ENCODE measurements around the gene STPG3. TPM values are rescaled to one million over a fixed set of nuclear protein-coding genes. Genes with fewer than 3 reads are reported as not detected.

The STPG3 gene
- total and polyA plus RNA-seq, 5 donors from 2014 or later = not detected

DNA sequence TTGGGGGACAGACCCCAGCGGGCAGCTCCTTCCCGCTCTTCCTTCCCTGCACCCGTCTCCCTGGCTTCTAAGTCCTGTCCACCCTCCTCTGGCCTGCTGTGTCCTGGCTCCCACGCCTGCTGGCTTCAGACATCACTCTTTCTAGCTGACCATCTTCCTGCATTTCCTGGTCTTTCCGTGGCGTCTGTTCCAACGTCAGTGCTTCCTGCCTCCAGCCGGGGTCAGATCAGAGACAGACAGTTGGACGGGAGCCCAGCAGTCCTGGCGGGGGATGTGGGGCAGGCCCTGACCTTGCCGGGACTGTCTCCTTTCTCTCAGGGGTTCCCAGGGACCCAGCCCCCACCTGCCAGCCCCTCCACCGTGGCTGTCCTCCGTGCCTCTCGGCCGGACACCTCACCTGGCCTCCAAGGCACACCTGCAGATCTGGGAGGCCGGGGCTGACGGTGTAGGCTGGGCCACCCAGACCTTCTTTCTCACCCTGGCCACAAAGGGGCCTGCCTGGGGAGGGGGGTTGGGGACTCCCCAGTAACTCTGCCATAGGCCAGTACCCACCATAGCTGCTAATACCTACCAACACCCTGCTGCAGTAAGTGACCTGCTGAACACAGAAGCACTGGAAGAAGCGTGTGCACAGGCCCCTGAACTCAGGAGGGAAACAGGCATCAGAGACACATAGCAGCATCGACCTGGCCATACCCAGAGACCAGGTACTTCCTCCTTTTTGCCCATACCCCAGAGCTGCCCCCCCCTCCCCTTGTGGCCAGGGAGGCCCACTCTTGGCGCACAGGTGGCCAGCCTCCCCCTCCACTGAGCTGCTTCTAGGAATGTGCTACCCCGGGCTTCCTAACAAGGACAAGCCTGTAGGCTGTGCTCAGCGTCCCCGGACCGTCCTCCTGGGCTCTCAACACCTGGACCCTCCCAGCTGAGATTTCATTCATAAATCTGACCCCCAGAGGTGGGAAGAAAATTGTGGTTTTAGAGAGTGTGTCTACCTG, 45.9 kb downstream of the STPG3 start:
- H3K36me3 ChIP-seq (ENCODE audit: control insufficient read depth, insufficient read depth, low read length) = no peaks in the 10 kb centered on the region
- peaks cover 10% of the 10 kb centered on the region for H3K27me3 ChIP-seq (ENCODE audit: control insufficient read depth, insufficient read depth, low read length)

DNA sequence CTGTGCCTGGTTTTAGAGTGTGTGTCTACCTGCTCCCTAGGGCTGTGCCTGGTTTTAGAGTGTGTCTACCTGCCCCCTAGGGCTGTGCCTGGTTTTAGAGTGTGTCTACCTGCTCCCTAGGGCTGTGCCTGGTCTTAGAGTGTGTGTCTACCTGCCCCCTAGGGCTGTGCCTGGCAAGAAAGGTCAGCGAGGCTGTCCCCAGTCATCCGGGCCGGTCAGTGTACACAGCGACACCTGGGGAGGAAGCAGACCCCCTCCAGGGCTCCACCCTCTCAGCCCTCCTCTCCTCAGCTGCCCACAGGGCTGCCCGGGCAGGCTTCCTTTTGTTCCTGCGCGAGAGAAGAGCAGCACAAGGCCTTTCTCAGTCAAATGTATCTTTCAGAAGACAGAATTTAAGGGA, 46.9 kb downstream of the STPG3 start:
- Mint-ChIP-seq H3K27me3 (peaks cover 36% of the 10 kb centered on the region), H3K36me3 (no peaks in the 10 kb centered on the region), H3K4me1 (peaks cover 0 to 18% (median 5%) of the 10 kb centered on the region in 4 donors), H3K27ac (no peak overlapping the region), H3K4me3 (peak overlapping the region in 1 of 4 donors; percentile 15), H3K9me3 (peaks cover 0 to 1% (median 0%) of the 10 kb centered on the region in 7 donors)
- Histone ChIP-seq H3K27ac (ENCODE audit: insufficient read depth, low read length, poor library complexity, severe bottlenecking) (no peak overlapping the region), H3K36me3 (ENCODE audit: control insufficient read depth, insufficient read depth, low read length) (no peaks in the 10 kb centered on the region), H3K4me1 (ENCODE audit: control insufficient read depth, insufficient read depth, low read length, poor library complexity, severe bottlenecking) (peaks cover 25% of the 10 kb centered on the region), H3K4me3 (ENCODE audit: low read depth, low read length) (no peak overlapping the region), H3K27me3 (ENCODE audit: control insufficient read depth, insufficient read depth, low read length) (peaks cover 10% of the 10 kb centered on the region), H3K9me3 (ENCODE audit: control insufficient read depth in 2 of 2, low read length in 2 of 2) (peaks cover 0 to 5% of the 10 kb centered on the region in 2 experiments)
- no peak for DNase-seq
- ATAC-seq (ENCODE audit: low read depth in 2 of 2) = no peak

More for the DNA sequence above, 45.9 kb downstream of the STPG3 start:
- H3K4me3 Mint-ChIP-seq = peak overlapping the region; percentile 59 to 94 (median 75)
- Histone ChIP-seq H3K4me3 (ENCODE audit: low read depth, low read length) (no peak overlapping the region), H3K9me3 (ENCODE audit: control insufficient read depth in 2 of 2, low read length in 2 of 2) (peaks cover 0 to 5% of the 10 kb centered on the region in 2 experiments), H3K27ac (ENCODE audit: insufficient read depth, low read length, poor library complexity, severe bottlenecking) (no peak overlapping the region), H3K4me1 (ENCODE audit: control insufficient read depth, insufficient read depth, low read length, poor library complexity, severe bottlenecking) (peaks cover 20% of the 10 kb centered on the region)
- H3K9me3 Mint-ChIP-seq = peaks cover 0 to 1% (median 0%) of the 10 kb centered on the region in 7 donors
- no peaks in the 10 kb centered on the region for H3K36me3 Mint-ChIP-seq
- no peak for DNase-seq
- no peak for ATAC-seq (ENCODE audit: low read depth in 2 of 2)
- peaks cover 36% of the 10 kb centered on the region for H3K27me3 Mint-ChIP-seq
- peaks cover 0 to 18% (median 5%) of the 10 kb centered on the region in 4 donors for H3K4me1 Mint-ChIP-seq
- H3K27ac Mint-ChIP-seq = peak overlapping the region in 2 of 3 donors; percentile 83 to 90

DNA sequence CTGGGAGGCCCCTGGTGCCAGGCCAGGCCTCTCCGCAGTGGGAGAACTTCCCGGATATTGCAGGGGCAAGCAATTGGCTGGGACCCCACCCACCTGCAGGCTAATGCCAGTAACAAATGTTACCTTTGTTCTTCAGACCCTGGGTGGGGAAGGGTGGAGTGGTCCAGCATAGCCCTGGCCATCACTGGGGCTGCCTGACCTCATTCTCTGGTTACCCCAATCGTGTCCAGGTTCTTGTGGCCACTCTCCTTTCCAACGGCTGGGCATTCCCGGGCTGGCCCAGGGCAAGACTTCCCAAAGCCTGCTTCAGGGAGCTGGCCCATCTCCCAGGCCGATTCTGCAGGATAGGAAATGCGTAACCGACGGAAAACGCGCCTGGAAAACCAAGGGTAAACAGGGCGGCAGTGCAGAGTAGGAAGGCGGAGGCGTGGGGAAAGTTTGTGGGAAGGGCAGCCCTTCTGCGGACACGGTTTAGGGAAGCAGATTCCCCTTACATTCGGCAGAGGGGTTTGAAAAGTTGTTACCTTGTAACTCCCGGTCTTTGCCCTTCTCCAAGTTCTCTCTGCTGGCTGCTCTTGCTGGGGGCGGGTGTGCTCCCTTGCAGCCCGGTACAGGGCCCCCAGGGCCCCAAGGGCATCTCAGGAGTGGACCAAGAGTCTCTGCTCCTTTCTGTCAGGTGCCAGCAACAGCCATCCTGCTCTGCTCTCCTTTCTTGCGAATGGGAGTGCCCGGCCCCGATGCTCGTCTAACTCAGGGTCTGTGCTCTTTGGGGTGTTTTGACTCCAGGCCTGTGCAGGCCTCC, 47.5 kb downstream of the STPG3 start:
- Histone ChIP-seq H3K4me3 (ENCODE audit: low read depth, low read length) (no peak overlapping the region), H3K36me3 (ENCODE audit: control insufficient read depth, insufficient read depth, low read length) (no peaks in the 10 kb centered on the region), H3K4me1 (ENCODE audit: control insufficient read depth, insufficient read depth, low read length, poor library complexity, severe bottlenecking) (peaks cover 28% of the 10 kb centered on the region), H3K27me3 (ENCODE audit: control insufficient read depth, insufficient read depth, low read length) (peaks cover 10% of the 10 kb centered on the region), H3K9me3 (ENCODE audit: control insufficient read depth in 2 of 2, low read length in 2 of 2) (peaks cover 0 to 5% of the 10 kb centered on the region in 2 experiments), H3K27ac (ENCODE audit: insufficient read depth, low read length, poor library complexity, severe bottlenecking) (no peak overlapping the region)
- H3K36me3 Mint-ChIP-seq = no peaks in the 10 kb centered on the region
- peaks cover 0 to 1% (median 0%) of the 10 kb centered on the region in 7 donors for H3K9me3 Mint-ChIP-seq
- H3K4me1 Mint-ChIP-seq = peaks cover 0 to 20% (median 4%) of the 10 kb centered on the region in 4 donors
- no peak for ATAC-seq (ENCODE audit: low read depth in 2 of 2)
- no peak for DNase-seq
- H3K27ac Mint-ChIP-seq = no peak overlapping the region
- no peak overlapping the region for H3K4me3 Mint-ChIP-seq
- peaks cover 31% of the 10 kb centered on the region for H3K27me3 Mint-ChIP-seq

DNA sequence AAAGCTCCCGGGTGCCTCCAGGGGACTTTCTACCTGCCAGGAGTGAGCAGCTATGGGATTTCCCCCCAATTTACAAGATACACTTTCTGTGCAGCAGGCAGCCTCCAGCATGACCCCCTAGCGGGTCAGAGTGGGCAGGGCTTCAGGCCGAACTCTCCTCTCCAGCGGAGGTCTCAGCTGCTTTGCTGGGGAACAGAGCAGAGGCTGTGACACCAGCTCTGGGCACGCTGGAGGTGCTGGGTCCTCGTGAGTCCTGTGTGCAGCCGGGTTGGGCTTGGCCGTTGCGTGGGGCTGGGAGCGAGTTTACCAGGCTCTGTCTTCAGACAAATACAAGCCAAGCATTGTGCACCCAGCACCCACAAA, 48.1 kb downstream of the STPG3 start:
- no peak overlapping the region for H3K27ac Mint-ChIP-seq
- H3K36me3 Mint-ChIP-seq = no peaks in the 10 kb centered on the region
- Histone ChIP-seq H3K4me3 (ENCODE audit: low read depth, low read length) (no peak overlapping the region), H3K9me3 (ENCODE audit: control insufficient read depth in 2 of 2, low read length in 2 of 2) (peaks cover 0 to 5% of the 10 kb centered on the region in 2 experiments), H3K27me3 (ENCODE audit: control insufficient read depth, insufficient read depth, low read length) (peaks cover 10% of the 10 kb centered on the region), H3K27ac (ENCODE audit: insufficient read depth, low read length, poor library complexity, severe bottlenecking) (no peak overlapping the region), H3K36me3 (ENCODE audit: control insufficient read depth, insufficient read depth, low read length) (no peaks in the 10 kb centered on the region), H3K4me1 (ENCODE audit: control insufficient read depth, insufficient read depth, low read length, poor library complexity, severe bottlenecking) (peaks cover 28% of the 10 kb centered on the region)
- H3K4me3 Mint-ChIP-seq = peak overlapping the region in 1 of 4 donors; percentile 41
- peaks cover 25% of the 10 kb centered on the region for H3K27me3 Mint-ChIP-seq
- H3K9me3 Mint-ChIP-seq = peaks cover 0 to 1% (median 0%) of the 10 kb centered on the region in 7 donors
- peaks cover 0 to 22% (median 3%) of the 10 kb centered on the region in 4 donors for H3K4me1 Mint-ChIP-seq
- DNase-seq (no peak), ATAC-seq (ENCODE audit: low read depth in 2 of 2) (no peak)

GRCh38 chr9:137299938-137300337, 48.9 kb downstream of the STPG3 start:
- H3K4me1 ChIP-seq (ENCODE audit: control insufficient read depth, insufficient read depth, low read length, poor library complexity, severe bottlenecking) = peaks cover 30% of the 10 kb centered on the region
- Mint-ChIP-seq H3K27ac (no peak overlapping the region), H3K4me1 (peaks cover 0 to 20% (median 3%) of the 10 kb centered on the region in 4 donors), H3K4me3 (peak overlapping the region; percentile 48 to 82 (median 62)), H3K9me3 (peaks cover 0 to 1% (median 0%) of the 10 kb centered on the region in 7 donors), H3K27me3 (peaks cover 18% of the 10 kb centered on the region), H3K36me3 (no peaks in the 10 kb centered on the region)
- no peak overlapping the region for H3K4me3 ChIP-seq (ENCODE audit: low read depth, low read length)
- peaks cover 5% of the 10 kb centered on the region for H3K27me3 ChIP-seq (ENCODE audit: control insufficient read depth, insufficient read depth, low read length)
- H3K9me3 ChIP-seq (ENCODE audit: control insufficient read depth in 2 of 2, low read length in 2 of 2) = no peaks in the 10 kb centered on the region
- H3K36me3 ChIP-seq (ENCODE audit: control insufficient read depth, insufficient read depth, low read length) = no peaks in the 10 kb centered on the region
- DNase-seq (no peak), ATAC-seq (ENCODE audit: low read depth in 2 of 2) (no peak)
- H3K27ac ChIP-seq (ENCODE audit: insufficient read depth, low read length, poor library complexity, severe bottlenecking) = no peak overlapping the region

DNA sequence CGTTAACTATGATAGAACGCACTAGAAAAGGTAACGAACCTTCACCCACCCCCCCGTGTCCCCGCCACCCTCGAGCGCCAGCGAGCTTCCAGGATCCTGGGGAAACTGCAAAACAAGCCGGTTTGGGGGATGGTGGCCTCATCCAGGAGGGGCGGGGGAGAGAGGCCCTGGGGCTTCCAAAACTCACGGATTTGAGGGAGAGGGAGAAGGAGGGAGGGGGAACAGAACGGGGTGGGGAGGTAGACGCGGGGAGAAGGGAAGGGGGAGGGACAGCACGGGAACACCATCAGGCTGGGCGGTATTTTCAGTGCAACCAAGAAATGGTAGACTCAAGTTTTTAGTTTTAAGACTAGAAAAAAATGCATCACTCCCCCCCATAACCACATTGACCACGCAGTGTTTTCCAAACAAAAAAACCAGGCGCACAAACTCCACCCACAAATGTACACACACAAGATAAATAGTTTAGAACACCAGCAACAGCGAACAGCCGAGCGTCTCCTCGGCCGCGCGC, 49.5 kb downstream of the STPG3 start:
- Mint-ChIP-seq H3K27me3 (peaks cover 18% of the 10 kb centered on the region), H3K9me3 (peaks cover 0 to 1% (median 0%) of the 10 kb centered on the region in 7 donors), H3K27ac (no peak overlapping the region), H3K4me3 (peak overlapping the region; percentile 81 to 87 (median 85)), H3K36me3 (no peaks in the 10 kb centered on the region), H3K4me1 (peaks cover 0 to 27% (median 5%) of the 10 kb centered on the region in 4 donors)
- no peaks in the 10 kb centered on the region for H3K9me3 ChIP-seq (ENCODE audit: control insufficient read depth in 2 of 2, low read length in 2 of 2)
- ATAC-seq (ENCODE audit: low read depth in 2 of 2) (no peak), DNase-seq (no peak)
- H3K27me3 ChIP-seq (ENCODE audit: control insufficient read depth, insufficient read depth, low read length) = peaks cover 5% of the 10 kb centered on the region
- peak overlapping the region; percentile 32 for H3K4me3 ChIP-seq (ENCODE audit: low read depth, low read length)
- no peaks in the 10 kb centered on the region for H3K36me3 ChIP-seq (ENCODE audit: control insufficient read depth, insufficient read depth, low read length)
- no peak overlapping the region for H3K27ac ChIP-seq (ENCODE audit: insufficient read depth, low read length, poor library complexity, severe bottlenecking)
- peaks cover 33% of the 10 kb centered on the region for H3K4me1 ChIP-seq (ENCODE audit: control insufficient read depth, insufficient read depth, low read length, poor library complexity, severe bottlenecking)

Data from CD4-positive, CD25-positive, alpha-beta regulatory T cell (primary cell).